HG02840 (cell line): ENCODE results near the gene WNK1.
"Not testable (repeated sequence)": the region's sequence is repeated elsewhere in the genome, so short reads cannot be mapped to it uniquely, and the experiment has no call there.

Source experiments
- ATAC-seq: cut with Tn5 transposase; IDR thresholded peaks from one replicate; pipeline ENCODE4 v1.9.1; 2021; ENCODE audit warnings: mild to moderate bottlenecking, moderate library complexity, moderate number of reproducible peaks; ENCODE audit not compliant: unreplicated experiment, low FRiP score

The WNK1 gene

GRCh38 chr12:810116-810515 lies 57.7 kb downstream of the WNK1 start:
- no peak for ATAC-seq

DNA sequence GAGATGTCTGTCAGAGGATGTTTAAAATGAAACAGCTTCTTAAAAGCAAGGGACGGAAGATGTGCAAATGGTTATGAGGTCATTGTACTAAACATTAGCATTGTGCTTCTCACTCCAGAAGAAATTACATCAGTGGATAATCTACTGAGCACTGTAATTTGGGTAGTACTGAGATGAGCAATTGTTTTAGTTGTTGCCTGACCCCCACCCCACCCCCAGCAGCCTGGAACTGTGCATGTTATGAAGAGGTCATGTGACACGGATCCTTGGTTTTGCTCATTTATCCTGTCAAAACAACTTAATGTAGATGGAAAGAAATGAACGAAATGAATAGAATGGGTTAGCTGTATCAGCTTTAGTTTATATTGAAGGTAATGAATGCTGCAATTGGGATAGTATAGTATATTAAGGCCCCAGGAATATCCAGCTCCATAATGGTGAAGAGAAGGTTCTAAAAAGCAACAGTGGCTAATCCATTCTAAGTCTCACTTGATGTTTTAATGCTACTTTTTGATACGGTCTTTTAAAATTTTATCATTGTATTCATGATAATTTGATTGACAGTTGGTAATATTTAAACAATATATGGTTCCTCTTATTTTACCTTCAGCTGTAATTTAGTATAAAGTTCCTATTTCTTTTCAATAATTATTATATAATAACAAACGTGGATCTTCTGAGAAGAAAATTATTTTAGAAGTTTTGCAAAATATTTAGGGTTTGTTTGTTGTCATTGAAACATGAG lies 58.5 kb downstream of the WNK1 start:
- no peak for ATAC-seq

DNA sequence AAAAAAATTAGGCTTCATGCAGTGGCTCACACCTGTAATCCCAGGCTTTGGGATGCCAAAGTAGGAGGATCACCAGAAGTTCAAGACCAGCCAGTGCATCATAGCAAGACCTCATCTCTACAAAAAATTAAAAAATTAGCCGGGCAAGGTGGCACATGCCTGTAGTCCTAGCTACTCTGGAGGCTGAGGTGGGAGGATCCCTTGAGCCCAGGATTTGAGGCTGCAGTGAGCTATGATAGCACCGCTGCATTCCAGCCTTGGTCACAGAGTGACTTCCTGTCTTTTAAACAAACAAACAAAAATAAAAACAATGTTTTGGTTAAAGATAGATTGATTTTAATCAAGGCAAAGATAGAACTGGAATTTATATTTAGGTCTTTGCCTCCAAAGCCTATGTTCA lies 60.6 kb downstream of the WNK1 start:
- no peak for ATAC-seq

GRCh38 chr12:817456-817855 lies 65.1 kb downstream of the WNK1 start:
- ATAC-seq, result not testable (repeated sequence)

GRCh38 chr12:817941-818600 lies 65.7 kb downstream of the WNK1 start:
- no peak for ATAC-seq

DNA sequence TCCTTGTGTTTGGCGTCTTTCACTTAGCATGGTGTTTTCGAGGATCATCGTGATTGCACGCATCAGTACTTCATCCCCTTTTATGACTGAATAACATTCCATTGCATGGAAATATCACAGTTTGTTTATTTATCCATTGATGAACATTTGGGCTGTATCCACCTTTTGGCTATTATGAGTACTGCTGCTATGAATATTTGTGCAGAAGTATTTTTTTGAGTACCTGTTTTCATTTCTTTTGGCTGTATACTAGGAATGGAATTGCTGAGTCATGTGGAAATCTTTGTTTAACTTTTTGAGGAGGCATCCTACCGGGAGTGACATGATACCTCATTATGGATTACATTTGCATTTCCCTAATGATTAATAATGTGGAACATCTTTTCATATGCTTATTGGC lies 66.4 kb downstream of the WNK1 start:
- no peak for ATAC-seq

- ATAC-seq, result no peak
Measured at GRCh38 chr12:820336-820735, 68.0 kb downstream of the WNK1 start.

GRCh38 chr12:823028-823698 lies 70.8 kb downstream of the WNK1 start:
- ATAC-seq, result peak; percentile 82

DNA sequence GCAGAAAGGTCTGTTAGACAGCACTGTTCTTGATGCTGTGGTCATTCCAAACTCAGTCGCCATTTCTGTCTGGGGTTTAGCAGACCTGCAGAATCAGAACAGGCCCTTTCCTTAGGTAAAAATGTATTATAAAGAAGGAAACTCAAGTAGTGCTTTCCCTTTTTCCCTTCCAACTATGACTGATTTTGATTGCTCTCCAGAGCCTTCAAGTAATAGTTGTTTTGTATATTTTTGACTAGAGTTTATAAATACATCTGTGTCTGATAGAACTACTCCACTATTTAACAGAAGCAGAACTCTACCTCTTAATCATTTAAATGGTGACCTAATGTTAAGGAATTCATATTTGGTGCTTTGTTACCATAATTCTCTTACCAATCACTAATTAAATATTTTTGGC lies 74.0 kb downstream of the WNK1 start:
- no peak for ATAC-seq

DNA sequence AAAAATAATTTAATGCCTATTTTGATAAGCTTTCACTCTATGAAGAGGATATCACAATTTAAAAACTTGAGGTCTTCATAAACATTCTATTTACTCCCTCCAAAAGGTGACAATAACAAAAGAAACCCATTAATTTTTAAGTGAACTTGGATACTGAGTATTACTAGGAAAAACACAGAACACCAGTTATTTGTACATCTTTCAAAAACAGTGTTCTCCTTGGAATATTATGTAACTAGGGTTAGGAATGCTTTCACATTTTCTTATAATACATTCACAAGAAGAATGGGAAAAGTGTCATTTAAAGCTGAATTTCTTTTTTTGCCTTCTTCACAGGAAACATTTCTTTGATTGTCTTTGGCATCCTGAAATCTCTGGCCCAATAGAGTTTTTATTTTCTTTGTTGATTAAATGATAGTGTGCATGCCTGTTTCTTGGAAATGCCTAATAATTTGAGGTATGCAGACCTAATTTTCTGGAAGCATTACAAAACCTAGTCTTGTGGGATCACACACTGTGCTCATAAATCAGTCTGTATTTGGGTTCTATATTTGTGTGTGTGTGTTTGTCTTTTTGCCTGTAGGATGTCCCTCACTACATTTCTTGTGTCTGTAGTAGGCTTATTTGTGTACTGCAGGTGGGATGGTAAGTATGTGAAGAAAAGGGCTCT lies 76.5 kb downstream of the WNK1 start:
- no peak for ATAC-seq

- no peak for ATAC-seq
Measured at GRCh38 chr12:830111-830867, 77.9 kb downstream of the WNK1 start.

DNA sequence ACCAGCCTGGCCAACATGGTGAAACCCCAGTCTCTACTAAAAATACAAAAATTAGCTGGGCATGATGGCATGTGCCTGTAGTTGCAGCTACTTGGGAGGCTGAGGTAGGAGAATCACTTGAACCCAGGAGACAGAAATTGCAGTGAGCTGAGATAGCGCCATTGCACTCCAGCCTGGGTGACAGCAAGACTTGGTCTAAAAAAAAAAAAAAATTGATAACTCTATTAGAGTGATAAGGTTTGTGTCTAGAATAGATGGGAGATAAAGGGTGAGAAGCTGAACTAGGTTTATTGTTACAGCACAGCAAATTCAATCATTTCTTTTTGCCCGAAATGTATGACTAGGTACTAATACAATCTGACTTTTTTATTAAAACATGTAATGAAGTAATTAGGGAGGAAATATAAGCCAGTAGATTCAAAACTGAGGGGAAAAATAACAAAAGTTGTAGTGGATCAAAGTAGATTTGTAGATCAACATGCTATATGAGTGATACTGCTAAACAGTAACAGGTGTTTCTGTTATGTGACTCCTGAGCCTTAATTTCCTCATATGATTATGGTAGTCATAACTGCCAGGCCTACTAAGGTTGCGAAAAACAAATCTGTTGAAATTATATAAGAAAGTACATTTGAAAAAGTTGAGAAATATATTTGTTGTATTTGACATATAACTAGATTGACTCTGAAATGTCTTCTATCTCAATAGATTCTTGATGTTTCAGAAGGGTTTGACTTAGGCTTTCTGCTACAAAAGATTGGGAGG lies 83.6 kb downstream of the WNK1 start:
- no peak for ATAC-seq

GRCh38 chr12:836952-837351 lies 84.6 kb downstream of the WNK1 start:
- no peak for ATAC-seq

- ATAC-seq, result no peak
Measured at GRCh38 chr12:837548-837947, 85.2 kb downstream of the WNK1 start.

GRCh38 chr12:843609-844008 lies 91.2 kb downstream of the WNK1 start:
- no peak for ATAC-seq

GRCh38 chr12:846421-846820 lies 94.0 kb downstream of the WNK1 start:
- ATAC-seq, result no peak

- ATAC-seq, result no peak
Measured at GRCh38 chr12:848173-848865, 95.9 kb downstream of the WNK1 start.

DNA sequence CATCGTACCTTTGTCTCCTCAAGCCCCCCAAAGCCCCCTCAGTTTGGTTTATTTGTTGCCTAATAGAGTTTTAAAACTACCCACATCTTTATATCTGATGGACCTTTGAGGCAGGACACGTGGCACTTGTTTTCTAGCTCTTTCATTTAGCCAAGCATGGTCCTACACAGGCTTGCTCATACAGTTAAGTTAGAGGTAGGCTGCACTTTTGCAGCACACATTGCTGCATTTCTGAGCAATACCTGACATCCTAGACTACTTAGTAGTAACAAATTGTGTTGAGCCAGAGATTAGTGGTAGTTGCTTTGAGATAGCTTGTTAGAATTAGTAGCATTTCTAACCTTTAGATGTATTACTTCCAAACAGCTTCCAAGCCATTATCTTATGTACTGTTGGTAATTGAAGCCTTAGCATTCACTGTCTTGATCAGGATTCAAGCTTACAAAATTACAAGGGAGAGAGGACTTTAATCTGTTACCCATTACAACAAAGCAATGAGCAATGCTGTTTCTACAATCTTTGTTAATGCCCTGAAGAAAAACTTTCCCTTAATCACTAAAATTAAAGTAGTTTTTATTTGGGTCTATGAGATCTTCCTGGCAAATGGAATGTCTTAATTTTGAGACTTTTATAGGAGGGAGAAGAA lies 96.6 kb downstream of the WNK1 start:
- ATAC-seq, result no peak
